HG02759 (cell line): ENCODE measurements around the gene ITGA4.
A peak's percentile ranks its signal among the peaks of the same experiment; 100 is the strongest.

Experiments used
- ATAC-seq: cut with Tn5 transposase; IDR thresholded peaks from one replicate; pipeline ENCODE4 v1.9.1; 2021; ENCODE audit warnings: mild to moderate bottlenecking, moderate library complexity; ENCODE audit not compliant: unreplicated experiment

ITGA4 gene

GRCh38 chr2:181457741-181458425, 697 bp downstream of the ITGA4 start:
- peak; percentile 38 for ATAC-seq

- no peak for ATAC-seq
Observed at GRCh38 chr2:181458871-181459270, 1.7 kb downstream of the ITGA4 start.

- no peak for ATAC-seq
Observed at GRCh38 chr2:181459621-181460021, 2.4 kb downstream of the ITGA4 start.

GRCh38 chr2:181461056-181461997, 4.1 kb downstream of the ITGA4 start:
- no peak for ATAC-seq

GRCh38 chr2:181462033-181462432, 4.8 kb downstream of the ITGA4 start:
- peak; percentile 17 for ATAC-seq

- no peak for ATAC-seq
Observed at GRCh38 chr2:181463588-181463987, 6.4 kb downstream of the ITGA4 start.

GRCh38 chr2:181464966-181465365, 7.8 kb downstream of the ITGA4 start:
- no peak for ATAC-seq

GRCh38 chr2:181465676-181466375, 8.6 kb downstream of the ITGA4 start:
- ATAC-seq, result no peak

- peak; percentile 39 for ATAC-seq
Observed at GRCh38 chr2:181466661-181467576, 9.7 kb downstream of the ITGA4 start.

- ATAC-seq, result no peak
Observed at GRCh38 chr2:181467966-181468707, 11.0 kb downstream of the ITGA4 start.

- no peak for ATAC-seq
Observed at GRCh38 chr2:181468811-181469210, 11.6 kb downstream of the ITGA4 start.

GRCh38 chr2:181471226-181471625, 14.0 kb downstream of the ITGA4 start:
- no peak for ATAC-seq

GRCh38 chr2:181471783-181472182, 14.6 kb downstream of the ITGA4 start:
- no peak for ATAC-seq

- no peak for ATAC-seq
Observed at GRCh38 chr2:181472990-181473389, 15.8 kb downstream of the ITGA4 start.

GRCh38 chr2:181474222-181474881, 17.2 kb downstream of the ITGA4 start:
- ATAC-seq, result no peak

GRCh38 chr2:181483211-181483610, 26.0 kb downstream of the ITGA4 start:
- ATAC-seq, result no peak

GRCh38 chr2:181483876-181484275, 26.7 kb downstream of the ITGA4 start:
- no peak for ATAC-seq

GRCh38 chr2:181484851-181485637, 27.9 kb downstream of the ITGA4 start:
- no peak for ATAC-seq

- no peak for ATAC-seq
Observed at GRCh38 chr2:181485638-181485946, 28.4 kb downstream of the ITGA4 start.
